ENCODE results near the gene TMEM266.

Gene TMEM266

DNA sequence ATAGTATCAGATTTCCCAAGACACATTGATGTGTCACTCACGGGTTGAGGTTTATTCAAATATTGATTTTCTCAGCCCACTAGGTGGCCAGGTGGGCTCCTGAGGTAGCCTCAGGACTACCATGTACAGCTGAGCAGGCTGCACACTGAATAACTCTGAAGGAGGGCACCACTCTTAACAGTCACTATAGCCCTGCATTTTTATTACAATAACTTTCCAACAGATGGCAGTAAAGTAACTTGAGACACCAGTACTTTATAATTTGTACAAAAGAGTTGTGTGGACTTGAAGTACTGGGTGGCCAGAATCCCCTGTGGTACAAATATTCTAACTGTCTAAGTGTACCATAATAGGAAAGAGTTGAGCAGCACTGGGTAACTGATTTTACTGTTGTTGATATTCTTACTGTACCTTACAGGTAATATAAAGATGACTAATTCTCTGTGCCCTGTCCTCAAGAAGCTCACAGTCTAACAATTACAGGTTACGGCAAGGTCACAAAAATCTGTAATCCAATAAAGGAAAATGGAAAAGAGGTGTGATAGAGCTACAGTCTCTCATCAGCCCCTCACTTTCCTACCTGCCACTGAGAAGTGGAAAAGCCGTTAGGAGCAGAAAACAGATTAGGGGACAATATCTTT is 175.5 kb downstream of the TMEM266 start:
- no peak for DNase-seq (ENCODE audit: low read depth in 2 of 2)

GRCh38 chr15:76236350-76236749 is 176.6 kb downstream of the TMEM266 start:
- DNase-seq (ENCODE audit: low read depth in 2 of 2), result no peak

DNA sequence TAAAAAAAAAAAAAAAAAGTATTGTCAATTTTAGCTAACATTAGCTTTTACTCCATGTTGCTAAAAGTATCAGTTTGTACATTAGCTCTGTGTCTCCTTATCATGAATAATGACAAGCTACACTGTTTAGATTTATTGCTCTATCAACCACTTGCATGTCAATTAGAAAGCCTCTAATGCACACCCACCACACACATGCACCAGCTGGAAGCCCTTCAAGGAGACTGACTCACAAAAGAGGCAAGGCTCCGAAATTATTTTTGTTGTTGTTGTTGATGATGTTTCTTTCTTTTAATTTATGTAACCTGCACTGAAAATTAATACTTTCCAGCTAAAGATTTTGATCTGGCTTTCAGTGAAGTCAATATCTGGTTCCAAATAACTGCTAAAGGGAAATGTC is 180.0 kb downstream of the TMEM266 start:
- DNase-seq (ENCODE audit: low read depth in 2 of 2), result no peak

DNA sequence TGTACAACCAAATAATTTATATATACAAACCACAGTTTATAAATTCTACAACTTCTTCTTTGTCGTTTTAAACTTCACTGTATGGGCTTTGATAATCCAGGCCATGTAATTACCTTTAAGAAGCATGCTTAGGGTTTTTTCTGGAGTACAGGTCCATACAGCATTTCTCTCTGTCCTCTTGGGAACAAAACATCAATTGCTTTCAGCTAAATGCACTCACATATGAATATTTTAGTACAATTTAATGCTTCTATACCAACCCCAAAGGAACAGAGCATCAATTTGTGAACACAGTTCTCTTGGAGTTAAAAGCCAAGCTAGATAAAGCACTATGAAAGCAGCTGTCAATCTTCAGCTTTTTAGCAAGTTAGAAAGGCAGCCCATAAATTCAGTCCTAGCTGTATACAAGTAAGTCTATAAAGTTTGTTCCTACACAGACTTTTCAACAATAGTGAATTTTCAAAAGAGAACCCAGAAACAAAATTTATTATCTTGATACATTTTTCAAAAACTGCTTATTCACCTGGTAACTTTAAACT is 185.4 kb downstream of the TMEM266 start:
- no peak for DNase-seq (ENCODE audit: low read depth in 2 of 2)

GRCh38 chr15:76251717-76252116 is 191.9 kb downstream of the TMEM266 start:
- DNase-seq (ENCODE audit: low read depth in 2 of 2), result no peak

DNA sequence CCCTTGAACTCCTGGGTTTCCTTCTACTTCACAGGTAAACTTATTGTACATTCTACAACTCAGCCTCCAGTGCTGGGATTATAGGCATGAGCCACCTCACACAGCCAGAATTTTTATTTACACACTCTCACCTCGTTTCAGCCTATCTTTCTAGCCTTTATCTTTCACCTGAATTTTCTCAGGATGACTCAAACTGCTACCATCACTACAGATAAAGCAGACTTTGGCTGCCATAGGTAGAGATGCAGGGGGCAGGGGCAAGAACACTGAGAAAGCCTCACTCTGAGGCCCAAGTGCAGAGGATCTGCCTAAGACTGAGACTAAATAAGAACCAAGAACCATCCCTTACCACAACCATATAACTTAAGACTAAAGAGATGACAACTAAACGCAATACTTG is 192.5 kb downstream of the TMEM266 start:
- no peak for DNase-seq (ENCODE audit: low read depth in 2 of 2)

DNA sequence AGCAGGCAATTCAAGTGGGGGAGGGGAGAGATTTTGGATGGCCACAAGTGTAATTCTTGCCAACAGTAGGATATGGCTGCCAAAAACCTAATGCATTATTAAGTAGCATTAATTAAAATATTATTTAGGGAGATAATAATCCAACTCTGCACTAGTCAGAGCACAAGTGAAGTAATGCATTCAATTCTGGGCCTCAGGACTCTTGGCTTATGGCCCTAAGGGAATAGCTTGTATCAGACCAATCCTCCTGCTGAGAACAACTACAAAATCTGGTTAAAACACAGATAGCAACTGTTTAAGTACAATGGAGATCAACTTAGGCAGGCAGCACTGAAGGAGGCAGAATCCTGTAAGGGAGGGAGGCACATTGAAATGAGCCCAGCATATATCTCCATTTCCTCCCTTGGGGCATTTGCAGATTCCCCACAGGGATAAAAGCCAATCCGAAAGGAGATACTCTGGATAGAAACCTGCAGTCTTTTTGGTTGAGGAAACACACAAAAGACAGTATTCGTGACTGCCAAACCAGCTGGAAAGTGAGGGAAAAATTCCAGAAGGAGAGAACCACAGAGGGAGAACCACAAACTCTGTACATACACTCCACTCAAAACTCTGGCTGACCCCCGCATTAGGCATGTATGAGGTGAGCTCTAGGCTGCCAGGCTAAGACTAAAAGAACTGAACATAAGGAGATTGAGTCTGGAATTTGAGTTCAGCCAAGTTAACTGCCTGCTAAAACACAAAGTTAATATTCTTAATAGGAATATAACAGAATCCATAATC is 194.1 kb downstream of the TMEM266 start:
- DNase-seq (ENCODE audit: low read depth in 2 of 2), result no peak
